ENCODE data around the gene FAM151A.

Gene FAM151A

GRCh38 chr1:54623216-54624007 is at the start of gene FAM151A:
Gene FAM151A (minus strand): TSS chr1:54623525. CDS start chr1:54623395, 130 bp downstream.
- DNase-seq = no peak

GRCh38 chr1:54671985-54672608 is 48.8 kb upstream of the FAM151A start:
- peak; percentile 76 for DNase-seq

DNA sequence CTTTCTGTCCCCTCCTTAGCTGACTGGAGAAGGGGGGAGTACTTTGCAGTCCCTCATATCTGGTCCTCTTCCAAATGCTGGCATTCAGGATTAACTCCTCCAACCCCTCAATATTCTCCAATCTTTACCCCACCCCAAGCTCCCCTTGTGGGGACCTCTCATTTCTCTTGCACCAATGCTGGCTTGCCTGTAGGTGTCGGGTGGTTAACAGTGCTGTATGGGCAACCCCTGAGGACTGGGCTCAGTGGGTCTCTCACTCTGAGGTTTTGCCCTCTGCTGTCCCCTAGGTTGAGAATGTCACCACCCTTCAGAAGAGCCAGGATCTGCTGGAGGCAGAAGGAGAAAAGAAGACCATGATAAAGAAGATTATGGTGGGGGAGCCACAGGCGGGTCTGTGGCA is 45.2 kb upstream of the FAM151A start:
- DNase-seq = no peak

DNA sequence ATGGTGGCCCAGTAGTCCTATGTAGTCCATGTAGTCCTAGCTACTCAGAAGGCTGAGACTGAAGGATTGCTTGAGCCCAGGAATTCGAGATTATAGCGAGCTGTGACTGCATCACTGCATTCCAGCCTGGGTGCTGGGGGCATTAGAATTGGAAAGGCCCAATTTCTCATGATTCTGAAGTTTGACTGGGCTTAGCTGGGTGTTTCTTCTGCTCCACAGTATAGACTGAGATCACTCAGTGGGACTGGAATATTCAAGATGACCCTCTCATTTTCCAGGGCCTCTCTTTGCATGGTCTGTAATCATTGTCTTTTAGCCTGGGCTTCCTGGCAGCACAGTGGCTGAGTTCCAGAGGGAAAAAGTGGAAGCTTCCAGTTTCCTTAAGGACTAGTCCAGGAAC is 44.5 kb upstream of the FAM151A start:
- no peak for DNase-seq

GRCh38 chr1:54666333-54666732 is 43.0 kb upstream of the FAM151A start:
- no peak for DNase-seq

DNA sequence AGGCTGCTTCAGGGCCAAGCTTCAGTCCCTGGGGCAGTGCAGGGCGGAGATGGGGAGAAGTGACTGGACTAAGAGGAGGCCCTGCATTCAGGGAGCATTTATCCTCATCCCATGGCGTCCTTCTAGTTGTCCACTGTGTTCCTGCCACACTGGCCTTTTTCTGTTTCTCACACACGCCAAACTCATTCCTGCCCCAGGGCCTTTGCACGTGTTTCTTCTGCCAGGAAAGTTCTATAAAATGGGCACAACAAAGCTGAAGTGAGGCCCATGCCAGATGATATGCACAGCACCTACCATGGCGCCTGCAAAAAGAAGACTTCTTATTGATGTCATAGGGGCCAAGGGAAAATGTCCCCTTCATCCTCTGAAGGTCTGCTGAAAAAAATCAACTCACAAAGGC is 42.5 kb upstream of the FAM151A start:
- DNase-seq = no peak

DNA sequence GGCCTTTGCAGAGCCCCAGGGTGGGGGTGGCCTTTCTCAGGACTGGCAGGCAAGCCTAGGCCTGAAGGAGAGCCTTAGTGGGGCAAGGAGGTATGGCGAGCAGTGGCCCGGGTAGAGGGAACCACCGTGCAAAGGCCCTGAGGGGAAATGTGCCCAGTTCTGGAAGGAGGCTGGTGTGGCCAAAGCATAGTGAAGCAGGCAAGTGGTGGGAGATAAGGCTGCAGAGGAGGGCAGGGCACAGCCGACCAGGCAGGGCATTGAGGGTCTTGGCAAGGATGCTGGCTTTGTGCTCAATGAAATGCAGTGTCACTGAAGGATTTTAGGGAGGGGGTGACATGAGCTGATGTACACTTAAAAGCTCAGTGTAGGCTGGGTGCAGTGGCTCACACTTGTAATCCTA is 41.0 kb upstream of the FAM151A start:
- no peak for DNase-seq

DNA sequence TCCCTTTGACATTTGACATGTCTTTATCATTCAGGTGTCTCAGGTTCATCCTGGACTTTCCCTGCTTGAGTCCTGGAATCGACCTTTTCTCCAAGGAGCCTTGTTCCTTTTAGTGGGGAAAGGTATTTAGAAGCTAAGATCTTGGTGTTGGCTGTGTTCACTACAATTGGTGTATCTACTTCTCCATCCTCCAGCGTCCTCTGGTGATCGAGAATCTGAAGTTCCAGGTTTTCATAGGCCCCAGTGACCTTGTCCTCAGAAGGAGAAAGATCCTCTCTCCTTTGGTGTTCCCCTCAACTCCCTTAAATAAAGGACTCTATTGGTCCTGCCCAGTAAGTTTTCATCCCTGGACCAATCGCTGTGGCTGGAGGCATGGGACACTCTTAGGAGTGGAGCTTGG is 40.4 kb upstream of the FAM151A start:
- DNase-seq = no peak

- DNase-seq = no peak
These were observed 35.0 kb upstream of the FAM151A start for GRCh38 chr1:54658164-54658913.

DNA sequence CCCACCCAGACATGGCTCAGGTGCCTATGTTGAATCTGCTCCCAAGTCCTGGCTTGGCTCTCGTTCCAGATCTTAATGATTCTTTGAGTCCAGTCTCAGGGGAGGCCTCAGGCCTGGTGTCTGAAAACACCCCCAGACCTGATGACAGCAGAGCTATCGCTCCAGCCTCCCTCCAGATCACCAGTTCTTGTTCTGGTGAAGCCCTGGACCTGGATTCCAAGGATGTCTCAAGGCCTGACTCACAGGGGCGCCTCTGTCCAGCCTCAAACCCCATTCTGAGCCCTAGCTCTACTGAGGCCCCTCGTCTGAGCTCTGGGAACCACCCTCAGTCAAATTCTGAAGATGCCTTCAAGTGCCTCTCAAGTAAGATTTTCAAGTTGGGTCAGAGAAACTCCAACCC is 29.7 kb upstream of the FAM151A start:
- no peak for DNase-seq

- no peak for DNase-seq
These were observed 28.8 kb upstream of the FAM151A start for GRCh38 chr1:54652168-54652567.

DNA sequence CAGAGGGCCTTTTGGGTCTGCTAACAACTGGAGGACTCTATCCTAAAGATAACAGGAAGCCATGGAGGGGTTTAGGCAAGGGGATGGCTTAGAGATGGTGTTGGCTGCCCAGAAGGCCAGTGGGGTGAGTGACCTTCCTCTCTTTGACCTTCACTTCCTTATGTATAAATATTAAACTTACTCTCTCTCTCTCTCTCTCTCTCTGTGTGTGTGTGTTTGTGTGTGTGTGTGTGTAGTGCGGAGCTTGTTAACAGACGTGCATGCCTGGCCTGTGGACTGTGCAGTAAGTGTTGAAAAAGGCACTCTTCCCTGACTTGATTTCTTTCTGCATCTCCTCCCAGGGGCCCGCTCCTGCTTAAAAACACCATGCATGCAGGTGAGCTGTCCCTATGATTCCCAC is 28.3 kb upstream of the FAM151A start:
- DNase-seq = no peak

- no peak for DNase-seq
These were observed 27.1 kb upstream of the FAM151A start for GRCh38 chr1:54650417-54650816.

DNA sequence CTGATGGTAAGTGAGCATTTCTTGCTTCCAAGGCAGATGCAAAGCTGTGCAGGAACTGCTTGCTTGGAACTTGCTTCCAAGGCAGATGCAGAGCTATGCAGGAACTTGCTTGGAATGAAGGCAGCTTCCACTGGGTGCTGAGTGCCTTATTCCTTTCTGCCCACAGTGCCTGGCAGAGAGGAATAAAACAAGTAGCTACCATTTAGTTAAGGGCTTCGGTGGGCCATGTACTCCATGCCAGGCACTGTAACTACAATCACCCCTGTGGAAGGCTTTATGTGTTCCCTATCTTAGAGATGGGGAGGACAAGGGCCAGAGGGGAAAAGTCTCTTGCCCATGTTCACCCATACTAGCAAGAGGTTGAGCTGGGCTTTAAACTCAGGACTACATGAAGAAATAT is 26.6 kb upstream of the FAM151A start:
- no peak for DNase-seq

GRCh38 chr1:54649130-54649898 is 26.0 kb upstream of the FAM151A start:
- DNase-seq = no peak

DNA sequence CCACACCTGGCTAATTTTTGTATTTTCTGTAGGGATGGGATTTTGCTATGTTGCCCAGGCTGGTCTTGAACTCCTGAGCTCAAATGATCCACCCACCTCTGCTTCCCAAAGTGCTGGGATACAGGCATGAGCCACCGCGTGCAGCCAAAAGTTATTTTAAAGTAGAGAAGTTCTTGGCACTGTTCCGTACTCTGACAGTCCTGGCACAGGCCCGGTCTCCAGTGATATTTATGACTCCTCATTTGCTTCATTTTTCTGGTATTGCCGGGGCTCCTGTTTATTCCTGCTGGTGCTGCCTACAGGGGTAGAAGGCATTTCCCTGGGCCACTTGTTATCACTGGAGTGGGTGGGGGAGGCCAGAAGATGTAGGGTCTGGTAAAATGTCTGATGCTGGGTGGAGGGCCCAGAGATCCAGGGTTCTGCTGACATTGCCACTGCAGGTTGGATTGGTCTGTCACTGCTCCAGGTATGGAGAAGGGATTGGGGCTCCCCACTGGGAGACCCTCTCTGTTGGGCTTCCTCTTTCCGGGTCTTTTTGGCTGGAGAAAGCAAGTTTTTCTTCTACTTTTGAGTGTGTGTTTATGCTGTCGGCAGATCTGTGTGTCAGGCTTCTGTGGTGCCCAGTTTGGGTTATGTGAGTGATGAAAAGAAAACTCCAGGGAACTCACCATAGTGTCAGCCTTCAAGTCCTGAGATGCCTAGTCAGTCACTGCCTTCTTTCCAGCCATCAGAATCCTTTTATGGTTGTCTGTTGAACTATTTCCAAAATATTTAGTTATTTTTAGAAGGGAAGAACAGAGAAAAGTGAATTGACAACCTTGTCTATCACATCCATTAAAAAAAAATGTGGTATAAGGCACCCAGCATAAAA is 22.7 kb upstream of the FAM151A start:
- no peak for DNase-seq

GRCh38 chr1:54643736-54644135 is 20.4 kb upstream of the FAM151A start:
- no peak for DNase-seq

- no peak for DNase-seq
These were observed 17.8 kb upstream of the FAM151A start, which contains the start of gene MROH7 for GRCh38 chr1:54640863-54641836. Gene MROH7 (plus strand): TSS chr1:54641786. CDS start chr1:54652927, 11,141 bp downstream.

DNA sequence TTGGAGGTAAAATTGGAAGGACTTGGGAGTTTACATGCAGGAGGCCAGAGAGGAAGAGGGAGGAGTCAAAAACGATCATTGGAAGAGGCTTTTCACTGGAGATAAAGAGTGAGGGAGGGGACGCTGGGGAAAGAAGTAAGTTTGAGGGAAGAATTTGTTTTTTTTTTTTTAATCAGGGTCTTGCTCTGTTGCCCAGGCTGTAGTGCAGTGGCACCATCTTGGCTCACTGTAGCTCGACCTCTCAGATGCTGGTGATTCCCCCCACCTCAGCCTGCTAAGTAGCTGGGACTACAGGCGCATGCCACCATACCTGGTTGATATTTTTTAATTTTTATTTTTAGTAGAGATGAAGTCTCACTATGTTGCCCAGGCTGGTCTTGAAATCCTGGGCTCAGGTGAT is 17.0 kb upstream of the FAM151A start:
- DNase-seq = no peak
